Fibroblast of pulmonary artery (primary cell): ENCODE measurements around the gene PPFIA2.
A peak's percentile ranks its signal among the peaks of the same experiment; 100 is the strongest.

Experiments used
- DNase-seq: peaks from one replicate; pipeline ENCODE4 v3.0.0-alpha.2; 2010; ENCODE audit warnings: low read depth
- H3K4me3 ChIP-seq: replicated peaks from 2 replicates; pipeline ENCODE4 v1.5.1; 2011; ENCODE audit warnings: low read depth, mild to moderate bottlenecking, control low read depth, low read length, moderate library complexity
- TF ChIP-seq, protein P1 (sequence below): IDR thresholded peaks from 2 replicates; pipeline ENCODE4 v1.5.1; 2011; ENCODE audit warnings: mild to moderate bottlenecking, control low read depth, low read length, inconsistent platforms; ENCODE audit errors: missing control alignments

The PPFIA2 gene

DNA sequence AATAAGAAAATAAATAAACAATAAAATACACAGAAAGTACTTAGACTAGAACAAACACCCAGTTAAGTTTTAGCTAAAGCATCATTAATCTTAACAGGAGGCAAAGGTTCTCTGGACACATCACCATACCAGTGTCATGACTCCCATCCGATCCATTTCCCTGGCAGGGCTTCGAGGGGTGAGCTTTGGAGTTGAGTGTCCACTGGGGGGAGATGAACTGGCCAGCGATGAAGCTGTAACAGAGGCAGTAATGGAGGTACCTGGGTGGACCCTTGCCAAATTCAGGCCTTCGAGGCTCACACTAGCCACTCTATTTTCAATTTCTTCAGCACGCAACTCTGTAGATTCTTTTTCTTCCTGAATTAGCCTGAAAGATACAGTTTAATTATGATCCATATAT lies 411.7 kb downstream of the PPFIA2 start:
- TF ChIP-seq, protein P1, sequence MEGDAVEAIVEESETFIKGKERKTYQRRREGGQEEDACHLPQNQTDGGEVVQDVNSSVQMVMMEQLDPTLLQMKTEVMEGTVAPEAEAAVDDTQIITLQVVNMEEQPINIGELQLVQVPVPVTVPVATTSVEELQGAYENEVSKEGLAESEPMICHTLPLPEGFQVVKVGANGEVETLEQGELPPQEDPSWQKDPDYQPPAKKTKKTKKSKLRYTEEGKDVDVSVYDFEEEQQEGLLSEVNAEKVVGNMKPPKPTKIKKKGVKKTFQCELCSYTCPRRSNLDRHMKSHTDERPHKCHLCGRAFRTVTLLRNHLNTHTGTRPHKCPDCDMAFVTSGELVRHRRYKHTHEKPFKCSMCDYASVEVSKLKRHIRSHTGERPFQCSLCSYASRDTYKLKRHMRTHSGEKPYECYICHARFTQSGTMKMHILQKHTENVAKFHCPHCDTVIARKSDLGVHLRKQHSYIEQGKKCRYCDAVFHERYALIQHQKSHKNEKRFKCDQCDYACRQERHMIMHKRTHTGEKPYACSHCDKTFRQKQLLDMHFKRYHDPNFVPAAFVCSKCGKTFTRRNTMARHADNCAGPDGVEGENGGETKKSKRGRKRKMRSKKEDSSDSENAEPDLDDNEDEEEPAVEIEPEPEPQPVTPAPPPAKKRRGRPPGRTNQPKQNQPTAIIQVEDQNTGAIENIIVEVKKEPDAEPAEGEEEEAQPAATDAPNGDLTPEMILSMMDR = no peak
- no peak for DNase-seq
- H3K4me3 ChIP-seq = no peak overlapping the region

DNA sequence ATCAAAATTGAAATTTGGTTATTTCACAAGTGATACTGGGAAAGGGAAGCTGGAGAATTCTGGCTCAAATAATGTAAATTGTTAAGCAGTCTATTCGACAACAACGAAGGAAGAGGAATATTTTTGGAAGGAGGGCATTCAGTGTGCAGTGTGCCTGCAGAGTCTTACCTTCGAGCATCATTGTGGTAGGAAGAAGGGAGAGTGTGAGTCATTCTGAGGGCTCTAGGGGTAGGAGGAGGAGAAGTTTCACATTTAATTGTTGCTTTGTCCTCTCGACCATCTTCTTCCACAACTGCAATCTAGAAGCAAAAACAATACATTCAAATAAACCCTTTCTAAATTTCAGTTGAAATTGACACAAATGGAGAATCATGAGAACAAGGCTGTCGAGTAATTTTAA lies 418.2 kb downstream of the PPFIA2 start:
- TF ChIP-seq, protein P1 = no peak
- no peak for DNase-seq
- H3K4me3 ChIP-seq = no peak overlapping the region

GRCh38 chr12:81339071-81339470 lies 420.1 kb downstream of the PPFIA2 start:
- TF ChIP-seq, protein P1 = no peak
- DNase-seq = no peak
- H3K4me3 ChIP-seq = no peak overlapping the region

DNA sequence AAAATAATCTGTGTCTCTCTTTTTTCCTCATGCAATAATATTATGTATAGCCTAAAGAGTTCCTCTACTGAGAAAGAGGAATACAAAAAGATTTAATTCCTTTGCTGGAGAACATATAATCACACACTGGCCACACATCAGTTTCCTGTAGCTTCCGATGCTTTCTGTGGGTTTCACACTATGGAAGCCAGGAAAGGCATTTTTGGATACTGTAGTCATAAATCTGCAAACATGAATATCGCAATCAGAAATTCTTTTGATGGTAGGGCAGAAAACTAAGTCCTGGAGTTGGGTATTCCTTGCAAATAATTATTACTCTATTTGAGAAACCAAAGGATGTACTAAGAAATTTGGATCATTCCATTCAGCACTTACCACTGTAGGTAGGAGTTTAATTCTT lies 421.3 kb downstream of the PPFIA2 start:
- peak; percentile 7 for DNase-seq
- no peak overlapping the region for H3K4me3 ChIP-seq
- TF ChIP-seq, protein P1 = no peak

DNA sequence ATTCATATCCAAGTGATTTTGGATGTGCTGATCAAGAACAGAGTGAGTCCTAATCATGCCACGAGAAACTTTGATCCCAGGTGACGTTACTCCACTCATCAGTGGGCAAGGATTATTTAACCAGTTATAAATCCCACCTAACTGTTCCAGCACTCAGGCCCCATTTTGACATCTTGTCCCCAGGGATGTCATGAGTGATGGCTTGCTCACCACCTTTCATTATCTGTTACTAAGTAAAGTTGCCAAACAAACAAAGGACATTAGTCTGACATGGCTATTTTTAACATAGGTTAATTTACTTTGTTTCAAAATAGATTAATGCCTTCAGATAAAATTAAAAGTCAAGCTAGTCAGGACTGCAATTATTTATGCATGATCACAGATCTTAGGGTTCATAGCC lies 425.3 kb downstream of the PPFIA2 start:
- no peak overlapping the region for H3K4me3 ChIP-seq
- TF ChIP-seq, protein P1 = no peak
- no peak for DNase-seq

GRCh38 chr12:81332054-81332453 lies 427.1 kb downstream of the PPFIA2 start:
- TF ChIP-seq, protein P1 = no peak
- H3K4me3 ChIP-seq = no peak overlapping the region
- DNase-seq = no peak

DNA sequence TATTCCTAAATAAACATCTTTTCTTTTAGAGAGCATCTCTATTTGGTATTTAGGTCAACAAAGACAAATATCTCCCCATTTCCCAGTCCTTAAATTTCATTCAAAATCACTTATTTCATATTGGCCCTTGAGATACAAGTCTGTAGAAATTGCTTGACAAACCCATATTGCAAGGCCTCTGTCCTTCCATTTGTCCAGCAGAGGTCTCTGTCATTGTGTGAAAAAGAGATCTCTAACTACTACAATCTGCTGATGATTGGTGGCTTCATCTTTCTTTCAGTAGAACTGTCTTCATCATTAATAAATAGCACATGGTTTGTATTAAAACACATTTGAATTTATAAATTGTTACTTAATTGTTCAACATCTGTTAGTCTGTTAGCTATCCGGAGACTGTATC lies 428.7 kb downstream of the PPFIA2 start:
- H3K4me3 ChIP-seq = no peak overlapping the region
- DNase-seq = no peak
- TF ChIP-seq, protein P1 = no peak
